DND-41 (cell line): ENCODE data around the gene TEX51.

Source experiments
- EZH2 ChIP-seq: IDR thresholded peaks from 3 replicates; pipeline ENCODE4 v1.6.1; 2012; ENCODE audit warnings: borderline replicate concordance, low read depth, mild to moderate bottlenecking, moderate library complexity, low read length, inconsistent platforms; ENCODE audit not compliant: severe bottlenecking
- TF ChIP-seq, protein P1 (sequence below): IDR thresholded peaks from 2 replicates; pipeline ENCODE4 v1.5.1; 2012; ENCODE audit warnings: borderline replicate concordance, low read length, moderate library complexity, mild to moderate bottlenecking; ENCODE audit not compliant: poor library complexity, severe bottlenecking; ENCODE audit errors: extremely low read depth

- TF ChIP-seq, protein P1, sequence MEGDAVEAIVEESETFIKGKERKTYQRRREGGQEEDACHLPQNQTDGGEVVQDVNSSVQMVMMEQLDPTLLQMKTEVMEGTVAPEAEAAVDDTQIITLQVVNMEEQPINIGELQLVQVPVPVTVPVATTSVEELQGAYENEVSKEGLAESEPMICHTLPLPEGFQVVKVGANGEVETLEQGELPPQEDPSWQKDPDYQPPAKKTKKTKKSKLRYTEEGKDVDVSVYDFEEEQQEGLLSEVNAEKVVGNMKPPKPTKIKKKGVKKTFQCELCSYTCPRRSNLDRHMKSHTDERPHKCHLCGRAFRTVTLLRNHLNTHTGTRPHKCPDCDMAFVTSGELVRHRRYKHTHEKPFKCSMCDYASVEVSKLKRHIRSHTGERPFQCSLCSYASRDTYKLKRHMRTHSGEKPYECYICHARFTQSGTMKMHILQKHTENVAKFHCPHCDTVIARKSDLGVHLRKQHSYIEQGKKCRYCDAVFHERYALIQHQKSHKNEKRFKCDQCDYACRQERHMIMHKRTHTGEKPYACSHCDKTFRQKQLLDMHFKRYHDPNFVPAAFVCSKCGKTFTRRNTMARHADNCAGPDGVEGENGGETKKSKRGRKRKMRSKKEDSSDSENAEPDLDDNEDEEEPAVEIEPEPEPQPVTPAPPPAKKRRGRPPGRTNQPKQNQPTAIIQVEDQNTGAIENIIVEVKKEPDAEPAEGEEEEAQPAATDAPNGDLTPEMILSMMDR = no peak
- no peak for TF ChIP-seq EZH2
Measured at GRCh38 chr2:126902152-126902835, 3.6 kb downstream of the TEX51 start.
